ENCODE results near the gene ALB.

DNA sequence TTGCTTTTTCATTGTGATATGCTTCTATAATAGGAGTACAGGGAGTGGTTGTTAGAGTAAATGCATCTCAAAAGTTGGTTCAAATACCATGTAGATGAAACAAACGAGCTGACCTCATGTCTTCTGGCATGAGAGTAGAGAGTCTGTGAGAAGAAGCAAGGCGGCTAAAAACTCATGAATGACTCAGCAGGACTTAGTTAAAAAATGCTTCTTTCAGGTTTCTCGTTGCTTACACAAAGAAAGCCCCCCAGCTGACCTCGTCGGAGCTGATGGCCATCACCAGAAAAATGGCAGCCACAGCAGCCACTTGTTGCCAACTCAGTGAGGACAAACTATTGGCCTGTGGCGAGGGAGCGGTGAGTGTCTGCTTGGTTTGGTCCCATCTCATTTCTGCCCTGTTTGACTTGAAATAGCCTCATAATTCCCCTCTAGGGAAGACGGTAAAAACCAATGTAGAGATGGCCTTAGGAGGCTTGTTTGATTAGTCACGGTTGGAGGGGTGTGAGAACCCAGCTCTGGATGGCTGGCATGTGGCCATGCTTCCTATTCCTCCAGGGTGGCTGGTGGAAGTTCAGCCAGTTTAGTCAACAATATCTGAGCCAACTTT lies 46.4 kb downstream of the ALB start:
- TF ChIP-seq, protein P1, sequence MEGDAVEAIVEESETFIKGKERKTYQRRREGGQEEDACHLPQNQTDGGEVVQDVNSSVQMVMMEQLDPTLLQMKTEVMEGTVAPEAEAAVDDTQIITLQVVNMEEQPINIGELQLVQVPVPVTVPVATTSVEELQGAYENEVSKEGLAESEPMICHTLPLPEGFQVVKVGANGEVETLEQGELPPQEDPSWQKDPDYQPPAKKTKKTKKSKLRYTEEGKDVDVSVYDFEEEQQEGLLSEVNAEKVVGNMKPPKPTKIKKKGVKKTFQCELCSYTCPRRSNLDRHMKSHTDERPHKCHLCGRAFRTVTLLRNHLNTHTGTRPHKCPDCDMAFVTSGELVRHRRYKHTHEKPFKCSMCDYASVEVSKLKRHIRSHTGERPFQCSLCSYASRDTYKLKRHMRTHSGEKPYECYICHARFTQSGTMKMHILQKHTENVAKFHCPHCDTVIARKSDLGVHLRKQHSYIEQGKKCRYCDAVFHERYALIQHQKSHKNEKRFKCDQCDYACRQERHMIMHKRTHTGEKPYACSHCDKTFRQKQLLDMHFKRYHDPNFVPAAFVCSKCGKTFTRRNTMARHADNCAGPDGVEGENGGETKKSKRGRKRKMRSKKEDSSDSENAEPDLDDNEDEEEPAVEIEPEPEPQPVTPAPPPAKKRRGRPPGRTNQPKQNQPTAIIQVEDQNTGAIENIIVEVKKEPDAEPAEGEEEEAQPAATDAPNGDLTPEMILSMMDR (IDR thresholded peaks at IDR 0.05; ENCODE audit: low read length) = no peak
- no peak for TF ChIP-seq EZH2 (IDR thresholded peaks at IDR 0.05; ENCODE audit: borderline replicate concordance, low read length)
